ENCODE measurements around the gene CNTN6.

Gene CNTN6

DNA sequence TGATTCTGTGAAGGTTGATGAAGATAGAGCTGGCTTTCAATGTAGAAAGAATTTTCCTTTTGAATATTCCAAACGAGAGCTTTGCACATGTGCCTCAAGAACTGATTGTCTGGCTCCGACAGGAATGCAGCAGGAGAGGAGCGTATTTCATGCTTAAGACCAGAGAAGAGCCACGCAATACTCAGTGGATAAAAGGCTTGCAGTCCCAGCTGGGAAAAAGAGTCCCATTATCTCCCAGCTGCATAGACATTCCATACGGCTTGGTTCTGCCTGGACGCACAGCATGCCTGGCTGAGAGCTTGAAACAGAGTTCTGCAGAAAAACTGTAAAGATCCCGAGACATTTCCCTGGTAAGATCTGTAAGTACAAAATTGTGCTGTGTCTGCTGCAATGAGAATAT, at the start of gene CNTN6:
Gene CNTN6 (plus strand): TSS at position 254 of the 400 bp plus-strand sequence. CDS start 54,985 bp downstream, outside the sequence.
- DNase-seq (ENCODE audit: low read depth in 2 of 2, low spot score in 1 of 2) = no peak

GRCh38 chr3:1048558-1048957, 44.3 kb upstream of the CNTN6 start:
- no peak for DNase-seq (ENCODE audit: low read depth in 2 of 2, low spot score in 1 of 2)

DNA sequence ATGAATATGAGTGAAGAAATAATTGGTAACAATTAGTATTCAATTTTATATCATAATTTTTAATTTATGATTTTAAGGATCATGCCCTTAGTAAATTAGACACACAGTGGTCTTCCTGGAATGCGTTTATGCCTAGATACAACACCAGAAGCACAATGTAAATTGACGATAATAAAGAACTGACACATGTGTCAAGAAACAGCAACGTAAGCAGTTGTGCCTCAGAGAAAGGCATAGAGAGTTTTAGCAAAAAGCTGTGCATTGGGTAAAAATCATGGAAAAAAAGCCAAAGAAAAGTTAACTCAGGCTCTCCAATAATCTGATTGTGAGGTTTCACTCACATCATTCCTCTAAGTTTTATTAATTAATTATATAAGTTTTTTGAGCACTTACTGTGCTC, 37.0 kb upstream of the CNTN6 start:
- no peak for DNase-seq (ENCODE audit: low read depth in 2 of 2, low spot score in 1 of 2)

DNA sequence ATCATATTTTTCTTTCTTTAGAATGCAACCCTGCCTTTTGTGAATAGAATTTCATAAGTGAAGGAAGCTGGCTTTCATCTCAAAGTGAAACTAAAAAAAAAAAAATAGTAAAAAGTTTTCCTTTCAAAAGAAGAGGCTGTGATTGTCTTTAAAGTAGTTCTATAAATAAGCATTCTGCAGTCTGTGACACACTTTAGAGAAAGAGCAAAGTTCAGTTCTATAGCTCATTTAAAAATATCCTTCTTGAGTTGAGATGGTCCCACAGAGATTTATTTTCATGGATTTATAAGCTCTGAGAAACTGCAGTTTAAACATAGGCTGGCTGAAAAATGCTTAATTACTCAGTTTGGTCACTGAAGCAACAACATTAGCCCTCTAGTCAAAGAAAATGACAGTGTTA, 36.1 kb upstream of the CNTN6 start:
- no peak for DNase-seq (ENCODE audit: low read depth in 2 of 2, low spot score in 1 of 2)

GRCh38 chr3:1057436-1057835, 35.4 kb upstream of the CNTN6 start:
- no peak for DNase-seq (ENCODE audit: low read depth in 2 of 2, low spot score in 1 of 2)

- no peak for DNase-seq (ENCODE audit: low read depth in 2 of 2, low spot score in 1 of 2)
Measured at GRCh38 chr3:1068985-1069384, 23.8 kb upstream of the CNTN6 start.

DNA sequence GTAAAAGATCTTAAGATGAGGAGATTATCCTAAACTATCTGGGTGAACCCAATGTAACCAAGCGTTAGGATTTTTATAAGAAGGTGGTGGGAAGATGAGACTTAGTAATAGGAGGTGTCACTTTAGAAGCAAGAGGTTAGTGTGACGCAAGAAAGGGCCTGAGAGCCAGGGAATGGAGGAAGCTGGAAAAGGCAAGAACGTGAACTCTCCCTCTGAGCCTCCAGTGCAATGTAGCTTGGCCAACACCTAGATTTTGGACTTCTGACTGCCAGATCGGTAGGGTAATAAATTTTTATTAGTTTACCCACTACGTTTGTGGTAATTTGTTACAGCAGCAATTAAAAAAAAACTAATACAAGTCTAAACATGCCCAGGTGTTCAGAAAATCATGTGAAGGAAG, 20.8 kb upstream of the CNTN6 start:
- DNase-seq (ENCODE audit: low read depth in 2 of 2, low spot score in 1 of 2) = no peak

DNA sequence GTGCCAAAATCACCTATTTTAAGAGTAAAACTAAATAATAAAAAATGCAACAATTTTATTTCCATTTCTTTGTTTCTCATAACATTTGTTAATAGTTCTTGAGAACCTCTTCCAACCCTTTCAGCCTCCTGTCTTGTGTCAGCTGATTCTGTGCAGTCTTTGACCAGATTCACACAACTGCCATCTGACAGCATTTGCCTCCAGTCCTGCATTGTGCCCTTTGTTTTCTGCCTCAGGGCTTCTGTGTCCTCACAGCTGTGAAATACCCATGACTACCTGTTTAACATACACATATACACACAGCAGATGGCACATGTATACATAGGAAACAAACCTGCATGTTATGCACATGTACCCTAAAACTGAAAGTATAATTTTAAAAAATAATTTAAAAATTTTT, 13.2 kb upstream of the CNTN6 start:
- no peak for DNase-seq (ENCODE audit: low read depth in 2 of 2, low spot score in 1 of 2)

DNA sequence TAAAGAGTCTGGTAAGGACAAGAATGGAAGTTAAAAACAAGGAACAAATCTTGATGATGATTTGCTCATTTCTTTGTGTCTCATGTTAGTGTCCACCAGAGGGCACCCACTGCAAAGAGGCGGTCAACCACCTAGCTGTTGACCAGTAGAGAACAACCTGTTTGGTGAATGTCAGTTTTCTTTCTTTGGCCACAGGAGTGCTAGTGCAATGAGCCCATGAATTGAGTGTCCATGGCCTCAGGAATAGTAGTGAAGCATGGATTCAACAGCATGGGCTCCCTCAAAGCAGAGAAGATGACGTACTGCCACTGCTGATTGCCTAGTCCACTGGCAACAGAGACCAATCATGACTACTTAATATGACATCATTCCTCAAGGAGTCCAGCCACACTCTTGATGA, 10.7 kb upstream of the CNTN6 start:
- no peak for DNase-seq (ENCODE audit: low read depth in 2 of 2, low spot score in 1 of 2)

GRCh38 chr3:1087066-1087560, 5.7 kb upstream of the CNTN6 start:
- DNase-seq (ENCODE audit: low read depth in 2 of 2, low spot score in 1 of 2) = no peak

DNA sequence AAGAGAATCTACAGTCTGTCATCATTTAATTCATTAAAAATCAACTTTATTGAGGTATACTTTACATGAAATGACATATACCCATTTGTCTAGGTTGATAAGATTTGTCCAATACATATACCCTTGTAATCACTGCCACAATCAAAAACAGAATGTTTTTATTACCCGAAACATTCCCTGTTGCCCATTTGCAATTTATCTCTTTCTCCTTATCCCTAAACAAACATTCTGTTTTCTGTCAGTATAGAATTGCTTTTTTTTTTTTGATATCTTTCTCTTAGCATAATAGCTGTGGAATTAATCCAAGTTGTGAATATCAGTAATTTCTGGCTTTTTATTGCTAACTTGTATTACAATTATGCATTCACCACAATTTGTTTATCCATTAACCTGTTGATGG, 4.3 kb upstream of the CNTN6 start:
- no peak for DNase-seq (ENCODE audit: low read depth in 2 of 2, low spot score in 1 of 2)

DNA sequence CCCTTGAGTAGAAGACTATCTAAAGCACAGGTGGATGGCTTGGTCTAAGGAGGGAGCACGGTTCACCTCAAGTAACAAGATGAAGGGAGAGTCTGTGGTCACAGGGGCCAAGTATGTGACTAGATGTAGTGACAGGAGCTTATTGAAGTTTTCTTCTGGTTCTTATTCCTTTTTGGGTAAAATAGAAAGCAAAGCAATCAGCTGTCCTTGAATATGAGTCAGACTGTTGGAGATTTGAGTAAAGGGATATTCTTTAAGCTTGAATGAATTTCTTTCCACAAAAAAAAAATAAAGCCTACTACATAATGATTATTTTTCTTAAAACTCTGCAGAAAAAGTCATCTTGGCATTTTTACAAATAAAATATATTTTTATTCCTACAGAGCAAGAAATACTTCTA, 1.5 kb upstream of the CNTN6 start:
- no peak for DNase-seq (ENCODE audit: low read depth in 2 of 2, low spot score in 1 of 2)

DNA sequence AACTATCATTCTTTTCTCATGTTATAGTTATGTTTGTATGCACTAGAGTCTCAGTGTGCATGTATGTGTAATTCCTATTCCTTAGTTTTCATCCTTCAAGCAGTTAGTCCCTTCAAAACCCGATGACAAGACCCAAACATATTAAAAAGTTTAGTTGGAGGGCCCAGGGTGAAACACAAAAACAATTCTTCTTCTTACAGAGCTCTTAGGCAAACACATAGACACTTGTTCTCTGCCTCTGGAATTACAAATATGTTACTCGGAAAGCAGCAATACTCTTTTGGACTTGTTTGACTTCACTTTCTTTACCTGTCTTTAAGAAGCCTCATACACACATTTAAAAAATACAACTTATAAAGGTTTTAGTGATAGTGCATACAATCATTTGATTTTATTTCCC, 763 bp upstream of the CNTN6 start:
- no peak for DNase-seq (ENCODE audit: low read depth in 2 of 2, low spot score in 1 of 2)

DNA sequence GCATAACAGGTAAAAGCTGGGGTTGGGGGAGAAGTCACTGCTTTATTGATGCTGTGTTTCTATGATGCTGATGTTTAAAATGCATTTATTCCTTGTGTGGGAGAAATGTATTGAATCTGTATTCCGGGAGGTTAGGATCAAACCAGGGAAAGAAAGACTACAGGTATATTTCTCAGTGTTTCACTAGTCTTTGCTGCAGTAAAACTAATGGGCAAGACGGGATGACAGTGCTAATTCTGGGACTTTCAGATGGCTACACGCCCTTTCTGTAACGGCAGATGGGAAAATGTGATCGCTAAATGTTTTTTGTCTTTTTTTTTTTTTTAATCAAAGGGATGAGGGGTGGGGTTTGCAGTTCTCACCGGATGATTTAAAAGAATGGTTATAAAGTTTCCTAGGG, 393 bp downstream of the CNTN6 start:
- no peak for DNase-seq (ENCODE audit: low read depth in 2 of 2, low spot score in 1 of 2)

- no peak for DNase-seq (ENCODE audit: low read depth in 2 of 2, low spot score in 1 of 2)
Measured at GRCh38 chr3:1103525-1103924, 10.7 kb downstream of the CNTN6 start.

- DNase-seq (ENCODE audit: low read depth in 2 of 2, low spot score in 1 of 2) = no peak
Measured at GRCh38 chr3:1117843-1118473, 25.1 kb downstream of the CNTN6 start.

DNA sequence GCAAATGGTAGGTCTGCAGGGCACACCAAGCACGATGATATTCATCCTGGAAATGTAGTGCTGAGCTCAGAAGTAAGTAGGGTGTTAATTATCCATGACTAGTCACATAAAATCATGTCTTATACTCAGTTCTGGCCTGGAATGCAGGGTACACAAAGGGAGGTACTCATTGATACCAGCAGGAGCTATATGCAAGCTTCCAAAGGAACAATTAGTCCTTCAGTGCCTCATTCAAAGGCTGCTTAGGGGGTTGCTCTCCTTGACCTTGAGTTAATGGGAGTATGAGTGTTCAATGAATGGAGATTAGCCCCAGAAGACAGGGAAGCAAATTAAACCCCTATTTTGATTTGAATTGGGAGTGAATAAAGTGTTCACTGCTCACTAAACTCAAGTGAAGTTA, 38.3 kb downstream of the CNTN6 start:
- DNase-seq (ENCODE audit: low read depth in 2 of 2, low spot score in 1 of 2) = no peak

- no peak for DNase-seq (ENCODE audit: low read depth in 2 of 2, low spot score in 1 of 2)
Measured at GRCh38 chr3:1135194-1135593, 42.4 kb downstream of the CNTN6 start.

DNA sequence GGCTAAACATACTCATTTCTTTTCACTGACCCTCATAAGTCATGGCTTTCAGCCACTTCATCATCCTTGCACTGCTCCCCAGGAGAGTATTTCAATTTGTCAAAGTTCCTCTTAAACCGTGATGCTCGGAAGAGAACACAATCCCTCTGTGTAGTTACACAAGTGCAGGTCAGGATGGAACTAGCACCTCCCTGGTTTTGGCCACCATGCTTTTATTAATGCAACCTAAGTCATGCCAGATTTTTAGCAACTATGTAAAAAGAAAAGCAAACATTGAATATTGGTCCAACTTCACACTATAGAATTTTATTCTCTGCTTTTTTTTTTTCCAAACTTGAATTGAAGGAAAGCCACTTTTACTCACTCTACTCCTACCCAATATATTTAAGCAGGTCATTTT, 45.2 kb downstream of the CNTN6 start:
- no peak for DNase-seq (ENCODE audit: low read depth in 2 of 2, low spot score in 1 of 2)

- no peak for DNase-seq (ENCODE audit: low read depth in 2 of 2, low spot score in 1 of 2)
Measured at GRCh38 chr3:1139071-1139470, 46.2 kb downstream of the CNTN6 start.

GRCh38 chr3:1147326-1147725, 54.5 kb downstream of the CNTN6 start:
- no peak for DNase-seq (ENCODE audit: low read depth in 2 of 2, low spot score in 1 of 2)

- no peak for DNase-seq (ENCODE audit: low read depth in 2 of 2, low spot score in 1 of 2)
Measured at GRCh38 chr3:1147819-1148218, 55.0 kb downstream of the CNTN6 start.

- DNase-seq (ENCODE audit: low read depth in 2 of 2, low spot score in 1 of 2) = no peak
Measured at GRCh38 chr3:1164101-1164500, 71.3 kb downstream of the CNTN6 start.

DNA sequence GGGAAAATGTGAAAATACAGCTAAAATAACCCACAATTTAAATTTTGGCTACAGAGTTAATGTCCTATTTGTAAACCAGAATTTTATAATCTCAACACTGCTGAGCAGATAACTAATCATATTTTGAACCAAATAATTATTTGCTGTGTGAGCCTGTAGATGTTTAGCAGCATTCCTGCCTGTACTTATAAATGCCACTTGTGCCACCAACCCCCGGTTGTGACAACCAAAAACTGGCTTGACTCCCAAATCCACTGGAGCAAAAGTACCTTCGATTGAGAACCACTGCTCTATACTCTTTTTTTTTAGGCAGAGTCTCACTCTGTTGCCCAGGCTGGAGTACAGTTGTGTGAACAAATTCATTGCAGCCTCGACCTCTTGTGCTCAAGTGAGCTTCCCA, 78.5 kb downstream of the CNTN6 start:
- no peak for DNase-seq (ENCODE audit: low read depth in 2 of 2, low spot score in 1 of 2)

Measured in stimulated activated CD8-positive, alpha-beta memory T cell treated with anti-CD3 and anti-CD28 coated beads, Interleukin-4, amount 100 ng/mL, for 1 hour (primary cell).